Prostate gland (tissue), 2 donors: ENCODE measurements around the gene TIRAP. TPM values are rescaled to one million over a fixed set of nuclear protein-coding genes. Genes with fewer than 3 reads are reported as not detected.

Experiments
- DNase-seq: peaks from one replicate; pipeline ENCODE4 v3.0.0-alpha.2; 2019; ENCODE audit warnings: low spot score
- H3K27ac ChIP-seq, 2 donors: fragments of 200-600 bp; sonication (generic); 2 replicates each; pipeline ENCODE4 v1.5.1; 2017 to 2019
- H3K27me3 ChIP-seq: fragments of 200-600 bp; sonication (generic); replicated peaks from 2 replicates; pipeline ENCODE4 v1.5.1; 2019; ENCODE audit not compliant: insufficient read depth
- H3K36me3 ChIP-seq, 2 donors: fragments of 200-600 bp; sonication (generic); 1 replicate in 1 of 2; 2 replicates in 1 of 2; pipeline versions ENCODE4 v1.5.1 to v1.8.1; 2017 to 2019
- H3K4me1 ChIP-seq: fragments of 200-600 bp; sonication (generic); replicated peaks from 2 replicates; pipeline ENCODE4 v1.5.1; 2019
- H3K4me3 ChIP-seq, 2 donors: fragments of 200-600 bp; sonication (generic); 2 replicates each; pipeline ENCODE4 v1.5.1; 2017 to 2019
- H3K9me3 ChIP-seq: fragments of 200-600 bp; sonication (generic); 2 replicates; pipeline ENCODE4 v1.5.1; 2017
- POLR2A ChIP-seq: fragments of 450-650 bp; IDR thresholded peaks from one replicate; pipeline ENCODE4 v1.6.1; 2016; ENCODE audit warnings: antibody characterized with exemption, mild to moderate bottlenecking
- POLR2AphosphoS5 ChIP-seq: sonication (generic); formaldehyde crosslinking; IDR thresholded peaks from one replicate; pipeline ENCODE4 v1.6.1; 2017; ENCODE audit warnings: antibody characterized with exemption
- WGBS: methylation state at CpG from one replicate; pipeline ENCODE4 v1.1.5; 2018; 5-methylcytosine and 5-hydroxymethylcytosine counted together
- intact Hi-C: fragments of 100-400 bp; cut with DNase I; formaldehyde crosslinking; loops from one replicate; pipeline ENCODE4 v1.14.2; 2022
- total RNA-seq, 2 donors: library from RNA; depleted of rRNA; stranded (reverse); fragments of >200 nt; gene quantifications; one replicate each; pipeline ENCODE4 v1.1.0, GENCODE V29; 2016
- TF ChIP-seq, protein P1 (sequence below), 4 experiments: fragments of 200-600 bp in 2 of 4; fragments of 450-650 bp in 2 of 4; sonication (generic) in 2 of 4; IDR thresholded peaks; 1 replicate in 3 of 4; 2 replicates in 1 of 4; pipeline ENCODE4 v1.5.1; 2016 to 2019; ENCODE audit warnings: antibody characterized with exemption in 4 of 4, mild to moderate bottlenecking in 2 of 4, moderate library complexity in 2 of 4

TIRAP gene
- total RNA-seq, 2 donors from 2014 or later, result 15.2 to 19.9 TPM

DNA sequence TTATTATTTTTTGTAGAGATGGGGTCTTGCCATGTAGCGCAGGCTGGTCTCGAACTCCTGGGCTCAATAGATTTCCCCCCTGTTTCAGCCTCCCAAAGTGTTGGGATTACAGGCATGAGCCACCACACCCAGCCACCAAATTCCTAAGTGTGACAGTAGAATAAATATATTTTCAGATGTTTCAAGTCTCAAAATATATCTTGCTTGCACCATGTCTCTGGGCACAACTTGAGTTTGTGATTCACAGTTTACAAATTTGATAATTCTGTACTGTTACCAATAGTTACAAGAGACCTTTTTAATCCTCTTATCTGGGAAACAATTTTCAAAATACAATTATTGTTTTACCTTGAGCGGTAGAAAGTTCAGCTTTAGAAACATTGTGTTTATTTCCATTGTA is 40.1 kb downstream of the TIRAP start:
- TF ChIP-seq, protein P1, sequence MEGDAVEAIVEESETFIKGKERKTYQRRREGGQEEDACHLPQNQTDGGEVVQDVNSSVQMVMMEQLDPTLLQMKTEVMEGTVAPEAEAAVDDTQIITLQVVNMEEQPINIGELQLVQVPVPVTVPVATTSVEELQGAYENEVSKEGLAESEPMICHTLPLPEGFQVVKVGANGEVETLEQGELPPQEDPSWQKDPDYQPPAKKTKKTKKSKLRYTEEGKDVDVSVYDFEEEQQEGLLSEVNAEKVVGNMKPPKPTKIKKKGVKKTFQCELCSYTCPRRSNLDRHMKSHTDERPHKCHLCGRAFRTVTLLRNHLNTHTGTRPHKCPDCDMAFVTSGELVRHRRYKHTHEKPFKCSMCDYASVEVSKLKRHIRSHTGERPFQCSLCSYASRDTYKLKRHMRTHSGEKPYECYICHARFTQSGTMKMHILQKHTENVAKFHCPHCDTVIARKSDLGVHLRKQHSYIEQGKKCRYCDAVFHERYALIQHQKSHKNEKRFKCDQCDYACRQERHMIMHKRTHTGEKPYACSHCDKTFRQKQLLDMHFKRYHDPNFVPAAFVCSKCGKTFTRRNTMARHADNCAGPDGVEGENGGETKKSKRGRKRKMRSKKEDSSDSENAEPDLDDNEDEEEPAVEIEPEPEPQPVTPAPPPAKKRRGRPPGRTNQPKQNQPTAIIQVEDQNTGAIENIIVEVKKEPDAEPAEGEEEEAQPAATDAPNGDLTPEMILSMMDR (IDR thresholded peaks at IDR 0.05), result no peak
- intact Hi-C loops, result no loop called here
- no peaks in the 10 kb centered on the region for H3K9me3 ChIP-seq
- no peak for DNase-seq
- H3K36me3 ChIP-seq, result no peaks in the 10 kb centered on the region
- H3K27me3 ChIP-seq, result no peaks in the 10 kb centered on the region
- WGBS, result 93% methylated on average over 3 of the region's 3 CpGs
- no peak overlapping the region for H3K4me3 ChIP-seq
- no peaks in the 10 kb centered on the region for H3K4me1 ChIP-seq
- H3K27ac ChIP-seq, result no peak overlapping the region

DNA sequence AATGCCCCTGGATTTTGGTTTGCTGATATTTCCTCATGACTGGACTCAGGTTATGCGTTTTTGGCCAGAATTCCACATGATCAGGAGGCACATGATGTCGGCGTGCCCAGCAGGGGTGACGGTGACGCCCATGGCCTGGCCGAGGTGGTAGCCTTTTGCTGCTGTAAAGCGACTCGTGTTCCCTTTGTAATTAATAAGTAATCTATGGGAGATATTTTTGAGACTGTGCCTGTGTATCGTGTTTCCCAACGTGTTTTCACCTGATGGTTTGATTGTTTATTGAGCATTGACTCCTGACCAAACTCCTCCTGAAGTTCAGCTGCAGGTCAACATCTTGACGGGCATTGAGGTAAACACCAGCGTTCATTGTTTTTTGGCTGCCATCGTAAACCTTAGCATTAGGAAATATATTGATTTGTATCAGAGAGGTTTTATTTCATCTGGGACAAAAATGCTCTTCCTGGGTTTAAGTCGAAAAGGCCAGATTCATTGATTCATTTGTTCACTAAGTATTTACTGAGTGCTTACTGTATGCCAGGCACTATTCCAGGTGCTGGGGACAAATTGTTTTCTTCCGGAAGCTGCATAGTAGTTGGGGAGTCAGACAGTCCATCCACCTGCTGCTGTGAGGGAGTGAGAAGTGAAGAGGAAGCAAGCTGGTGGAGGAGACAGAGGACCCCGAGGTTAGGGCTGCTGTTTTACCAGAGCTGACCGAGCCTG is 44.5 kb downstream of the TIRAP start:
- Histone ChIP-seq H3K4me3 (no peak overlapping the region), H3K9me3 (no peaks in the 10 kb centered on the region), H3K27me3 (no peaks in the 10 kb centered on the region), H3K4me1 (no peaks in the 10 kb centered on the region), H3K36me3 (no peaks in the 10 kb centered on the region), H3K27ac (no peak overlapping the region)
- intact Hi-C loops, result no loop called here
- DNase-seq, result no peak
- TF ChIP-seq, protein P1 (IDR thresholded peaks at IDR 0.05), result no peak
- TF ChIP-seq POLR2A (no peak), POLR2AphosphoS5 (no peak)
- WGBS, result 50% methylated on average over 17 of the region's 17 CpGs

DNA sequence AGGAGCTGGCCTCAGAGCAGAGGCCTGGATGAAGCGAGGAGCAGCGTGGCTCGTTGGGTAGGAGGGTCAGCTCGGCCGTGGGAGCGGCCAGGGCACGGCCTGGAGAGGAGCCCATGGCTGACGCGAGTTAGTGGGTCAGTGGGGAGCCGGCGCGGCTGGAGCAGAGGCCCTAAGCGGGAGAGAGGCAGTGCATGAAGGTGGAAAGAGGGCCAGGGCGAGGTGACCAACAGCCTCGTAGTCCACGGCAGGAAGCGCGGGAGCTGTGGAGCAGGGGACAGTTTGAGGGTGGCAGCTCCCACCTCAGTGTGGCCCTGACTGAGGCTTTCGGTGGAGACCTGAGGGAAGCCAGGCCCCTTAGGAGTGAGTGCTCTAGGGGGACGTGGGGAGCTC is 45.1 kb downstream of the TIRAP start:
- TF ChIP-seq, protein P1 (IDR thresholded peaks at IDR 0.05), result no peak
- no peak for TF ChIP-seq POLR2AphosphoS5
- no peak for TF ChIP-seq POLR2A
- Histone ChIP-seq H3K9me3 (no peaks in the 10 kb centered on the region), H3K4me3 (no peak overlapping the region), H3K4me1 (no peaks in the 10 kb centered on the region), H3K36me3 (no peaks in the 10 kb centered on the region), H3K27me3 (no peaks in the 10 kb centered on the region), H3K27ac (no peak overlapping the region)
- 84% methylated on average over 20 of the region's 20 CpGs for WGBS
- intact Hi-C loops, result no loop called here
- no peak for DNase-seq

DNA sequence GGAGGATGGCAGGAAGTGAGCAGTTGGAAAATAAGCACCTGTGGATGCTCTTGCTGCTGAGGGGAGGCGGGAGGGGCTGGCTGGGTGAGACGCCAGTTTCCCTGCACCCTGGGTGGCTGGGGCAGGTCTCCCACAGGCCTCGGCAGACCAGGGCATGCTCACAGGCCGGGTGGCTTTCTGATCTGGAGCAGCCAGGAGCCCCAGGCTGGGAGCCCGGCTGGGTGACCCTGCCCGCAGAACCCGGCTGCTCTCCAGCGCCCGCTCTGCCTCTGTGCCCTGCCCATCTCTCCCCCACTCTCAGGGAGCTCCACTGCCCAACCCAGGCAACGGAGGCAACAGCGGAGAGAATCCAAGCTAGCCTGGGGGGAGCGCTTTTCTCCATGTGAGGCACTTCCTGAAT is 45.6 kb downstream of the TIRAP start:
- Histone ChIP-seq H3K27me3 (no peaks in the 10 kb centered on the region), H3K4me3 (no peak overlapping the region), H3K4me1 (no peaks in the 10 kb centered on the region), H3K9me3 (no peaks in the 10 kb centered on the region), H3K36me3 (no peaks in the 10 kb centered on the region), H3K27ac (no peak overlapping the region)
- TF ChIP-seq POLR2AphosphoS5, result no peak
- TF ChIP-seq POLR2A, result no peak
- TF ChIP-seq, protein P1 (IDR thresholded peaks at IDR 0.05), result no peak
- WGBS, result 56% methylated on average over 12 of the region's 12 CpGs
- intact Hi-C loops, result no loop called here
- no peak for DNase-seq

DNA sequence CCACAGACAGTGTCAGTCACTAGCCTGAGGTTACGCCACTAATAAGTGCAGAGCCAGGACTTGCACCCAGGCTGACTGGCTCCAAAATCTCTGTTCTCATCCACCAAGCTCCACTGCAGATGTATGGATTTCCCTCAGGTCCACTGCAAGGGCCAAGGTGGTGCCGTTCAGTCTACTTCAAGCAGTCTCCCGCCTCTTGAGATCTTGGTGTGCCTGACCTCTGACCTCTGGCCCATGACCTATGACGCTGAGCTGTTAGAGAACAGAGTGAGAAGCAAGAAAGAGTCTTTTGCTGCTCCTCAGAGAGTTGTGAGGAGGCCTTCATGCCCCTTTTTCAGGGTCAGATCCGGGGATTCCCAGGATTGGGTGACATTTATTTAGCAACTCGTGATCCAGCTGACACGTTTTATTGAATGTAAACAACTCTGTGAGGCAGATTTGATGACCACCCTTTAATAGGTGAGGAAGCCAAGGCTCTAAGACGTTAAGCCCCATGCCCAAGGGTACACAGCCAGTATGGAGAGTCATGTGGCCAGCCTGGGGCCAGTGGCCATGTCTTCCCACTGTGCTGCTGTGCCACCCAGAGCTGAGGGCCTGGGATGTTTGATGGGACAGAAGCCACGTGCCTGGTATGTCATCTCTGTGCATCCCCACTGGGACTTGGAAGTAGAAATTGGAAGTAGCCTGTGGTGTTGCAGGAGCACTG is 46.2 kb downstream of the TIRAP start:
- Histone ChIP-seq H3K4me1 (no peaks in the 10 kb centered on the region), H3K4me3 (no peak overlapping the region), H3K36me3 (no peaks in the 10 kb centered on the region), H3K27me3 (no peaks in the 10 kb centered on the region), H3K9me3 (no peaks in the 10 kb centered on the region), H3K27ac (no peak overlapping the region)
- intact Hi-C loops, result no loop called here
- WGBS, result 65% methylated on average over 9 of the region's 9 CpGs
- DNase-seq, result no peak
- TF ChIP-seq POLR2AphosphoS5 (no peak), POLR2A (no peak)
- TF ChIP-seq, protein P1 (IDR thresholded peaks at IDR 0.05), result no peak
